ENCODE data around the gene MCF2L2.

Gene MCF2L2

GRCh38 chr3:183330881-183331280 lies 97.5 kb downstream of the MCF2L2 start:
- no peak for DNase-seq (ENCODE audit: extremely low spot score)
- ChIA-PET CTCF (no interaction called here), POLR2A (no interaction called here)
- TF ChIP-seq TARDBP (IDR thresholded peaks at IDR 0.05), result no peak
- TF ChIP-seq L3MBTL2 (conservative IDR thresholded peaks at IDR 0.05), result no peak
- TF ChIP-seq ZNF384 (IDR thresholded peaks at IDR 0.05), result no peak
- no peak for TF ChIP-seq ELF4 (IDR thresholded peaks at IDR 0.05)
- TF ChIP-seq FOXM1 (IDR thresholded peaks at IDR 0.05; ENCODE audit: borderline replicate concordance), result no peak
- no peak for TF ChIP-seq PKNOX1 (IDR thresholded peaks at IDR 0.05)
- TF ChIP-seq NFRKB (IDR thresholded peaks at IDR 0.05), result no peak
- no peak for TF ChIP-seq FOXK2 (IDR thresholded peaks at IDR 0.05)
- TF ChIP-seq SUZ12 (IDR thresholded peaks at IDR 0.05), result no peak
- TF ChIP-seq BHLHE40 (IDR thresholded peaks at IDR 0.05; ENCODE audit: borderline replicate concordance), result no peak
- TF ChIP-seq ARNT (IDR thresholded peaks at IDR 0.05), result no peak
- no peak for TF ChIP-seq SP1 (IDR thresholded peaks at IDR 0.05)
- no peak for TF ChIP-seq CTBP1 (IDR thresholded peaks at IDR 0.05; ENCODE audit: borderline replicate concordance)
- no peak for TF ChIP-seq FOXA1 (IDR thresholded peaks at IDR 0.05)
- TF ChIP-seq LEF1 (IDR thresholded peaks at IDR 0.05; ENCODE audit: borderline replicate concordance), result no peak

DNA sequence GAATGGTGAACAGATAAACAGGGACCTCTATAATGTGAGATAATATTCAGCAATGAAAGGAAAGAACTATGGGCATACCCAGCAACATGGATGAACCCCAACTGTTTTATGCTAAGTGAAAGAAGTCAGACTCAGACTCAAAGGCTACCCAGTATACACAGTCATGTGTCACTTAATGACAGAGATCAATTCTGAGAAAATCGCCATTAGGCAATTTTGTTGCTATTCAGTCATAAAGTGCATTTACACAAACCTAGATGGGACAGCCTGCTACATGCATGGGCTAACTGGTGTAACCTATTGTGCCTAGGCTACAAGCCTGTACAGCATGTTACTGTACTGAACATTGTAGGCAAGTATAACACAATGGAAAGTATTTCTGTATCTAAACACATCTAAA lies 98.9 kb downstream of the MCF2L2 start:
- CTCF ChIA-PET, result no interaction called here
- TF ChIP-seq BHLHE40 (IDR thresholded peaks at IDR 0.05; ENCODE audit: borderline replicate concordance) (no peak), ZNF384 (IDR thresholded peaks at IDR 0.05) (no peak), CTBP1 (IDR thresholded peaks at IDR 0.05; ENCODE audit: borderline replicate concordance) (no peak), FOXK2 (IDR thresholded peaks at IDR 0.05) (no peak), FOXM1 (IDR thresholded peaks at IDR 0.05; ENCODE audit: borderline replicate concordance) (no peak), NFRKB (IDR thresholded peaks at IDR 0.05) (no peak), TARDBP (IDR thresholded peaks at IDR 0.05) (no peak), PKNOX1 (IDR thresholded peaks at IDR 0.05) (no peak), SUZ12 (IDR thresholded peaks at IDR 0.05) (no peak), ARNT (IDR thresholded peaks at IDR 0.05) (no peak), ELF4 (IDR thresholded peaks at IDR 0.05) (no peak), LEF1 (IDR thresholded peaks at IDR 0.05; ENCODE audit: borderline replicate concordance) (no peak), SP1 (IDR thresholded peaks at IDR 0.05) (no peak), HDGF (IDR thresholded peaks at IDR 0.05; ENCODE audit: borderline replicate concordance) (no peak), FOXA1 (IDR thresholded peaks at IDR 0.05) (no peak)
- DNase-seq (ENCODE audit: extremely low spot score), result no peak
- POLR2A ChIA-PET, result no interaction called here

DNA sequence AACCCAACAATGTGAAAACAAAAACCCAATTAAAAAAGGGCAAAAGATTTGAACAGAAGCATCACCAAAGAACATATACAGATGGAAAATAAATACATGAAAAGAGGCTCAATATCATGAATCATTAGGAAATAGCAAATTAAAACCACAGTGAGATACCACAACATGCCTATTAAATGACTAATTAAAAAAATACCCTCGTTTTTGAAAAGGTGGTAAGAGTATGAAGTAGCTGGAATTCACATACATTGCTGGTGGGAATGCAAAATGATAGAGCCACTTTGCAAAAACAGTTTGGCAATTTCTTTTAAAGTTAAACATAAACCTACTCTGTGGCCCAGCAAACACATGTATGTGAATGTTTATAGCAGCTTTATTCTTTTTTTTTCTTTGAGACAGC lies 99.6 kb downstream of the MCF2L2 start:
- no peak for DNase-seq (ENCODE audit: extremely low spot score)
- ChIA-PET POLR2A (no interaction called here), CTCF (no interaction called here)
- TF ChIP-seq ARNT (IDR thresholded peaks at IDR 0.05) (no peak), SP1 (IDR thresholded peaks at IDR 0.05) (no peak), LEF1 (IDR thresholded peaks at IDR 0.05; ENCODE audit: borderline replicate concordance) (no peak), ZNF384 (IDR thresholded peaks at IDR 0.05) (no peak)

DNA sequence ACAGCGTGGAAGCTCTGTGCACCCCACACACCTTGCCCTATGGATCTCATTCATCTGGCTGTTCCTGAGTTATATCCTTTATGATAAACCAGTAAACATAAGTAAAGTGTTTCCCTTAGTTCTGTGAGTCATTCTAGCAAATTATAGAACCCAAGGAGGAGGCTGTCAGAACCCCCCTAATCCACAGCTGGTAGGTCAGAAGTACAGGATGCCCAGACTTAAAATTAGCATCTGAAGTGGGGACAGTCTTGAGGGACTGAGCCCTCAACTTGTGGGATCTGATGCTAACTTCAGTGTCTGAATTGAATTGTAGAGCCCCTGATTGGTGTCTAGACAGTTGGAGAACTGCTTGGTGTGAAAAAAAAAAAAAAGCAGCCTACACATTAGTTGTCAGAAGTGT lies 100.3 kb downstream of the MCF2L2 start:
- CTCF ChIA-PET, result no interaction called here
- TF ChIP-seq SP1 (IDR thresholded peaks at IDR 0.05) (no peak), FOXM1 (IDR thresholded peaks at IDR 0.05; ENCODE audit: borderline replicate concordance) (no peak), NFRKB (IDR thresholded peaks at IDR 0.05) (no peak), LEF1 (IDR thresholded peaks at IDR 0.05; ENCODE audit: borderline replicate concordance) (no peak), TARDBP (IDR thresholded peaks at IDR 0.05) (no peak), CTBP1 (IDR thresholded peaks at IDR 0.05; ENCODE audit: borderline replicate concordance) (no peak), L3MBTL2 (conservative IDR thresholded peaks at IDR 0.05) (no peak), PKNOX1 (IDR thresholded peaks at IDR 0.05) (no peak), ARNT (IDR thresholded peaks at IDR 0.05) (no peak), BHLHE40 (IDR thresholded peaks at IDR 0.05; ENCODE audit: borderline replicate concordance) (no peak)
- POLR2A ChIA-PET, result no interaction called here
- DNase-seq (ENCODE audit: extremely low spot score), result no peak

DNA sequence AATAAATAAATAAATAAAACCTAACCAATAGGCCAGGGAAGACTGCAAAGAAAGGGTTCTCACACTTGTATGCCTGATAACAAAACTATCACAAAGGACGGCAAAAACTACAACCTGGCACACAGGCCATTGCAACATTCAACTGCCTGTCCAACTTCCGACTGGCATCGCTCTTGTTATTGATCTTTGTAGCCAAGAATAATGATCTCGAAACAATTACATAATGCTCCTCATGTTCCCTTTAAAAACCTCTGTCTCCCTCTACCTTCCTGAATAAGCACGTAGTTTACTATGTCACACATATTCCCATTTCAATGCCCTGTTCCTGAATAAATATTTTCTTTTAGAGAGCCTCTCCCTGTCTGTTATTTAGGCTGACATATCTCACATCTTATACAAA lies 101.1 kb downstream of the MCF2L2 start:
- TF ChIP-seq FOXK2 (IDR thresholded peaks at IDR 0.05), result no peak
- no peak for TF ChIP-seq SP1 (IDR thresholded peaks at IDR 0.05)
- no peak for TF ChIP-seq L3MBTL2 (conservative IDR thresholded peaks at IDR 0.05)
- TF ChIP-seq SUZ12 (IDR thresholded peaks at IDR 0.05), result no peak
- no peak for TF ChIP-seq PKNOX1 (IDR thresholded peaks at IDR 0.05)
- POLR2A ChIA-PET, result no interaction called here
- CTCF ChIA-PET, result no interaction called here

GRCh38 chr3:183324083-183324482 lies 104.3 kb downstream of the MCF2L2 start:
- ChIA-PET POLR2A (no interaction called here), CTCF (no interaction called here)
- no peak for DNase-seq (ENCODE audit: extremely low spot score)
- TF ChIP-seq SUZ12 (IDR thresholded peaks at IDR 0.05) (no peak), ELF4 (IDR thresholded peaks at IDR 0.05) (no peak), NFRKB (IDR thresholded peaks at IDR 0.05) (no peak), BHLHE40 (IDR thresholded peaks at IDR 0.05; ENCODE audit: borderline replicate concordance) (no peak), LEF1 (IDR thresholded peaks at IDR 0.05; ENCODE audit: borderline replicate concordance) (no peak), FOXM1 (IDR thresholded peaks at IDR 0.05; ENCODE audit: borderline replicate concordance) (no peak)

More for the DNA sequence above, 101.1 kb downstream of the MCF2L2 start:
- no peak for DNase-seq (ENCODE audit: extremely low spot score)

Measured in HEK293T (cell line).